ENCODE data around the gene ARMC9.

The ARMC9 gene

GRCh38 chr2:231161877-231162329 is 36.5 kb upstream of the ARMC9 start:
- POLR2A ChIA-PET = no interaction called here
- TF ChIP-seq CTCF (IDR thresholded peaks at IDR 0.05; ENCODE audit: control extremely low read depth, extremely low read depth, low read depth, missing control alignments) = no peak
- CTCF ChIA-PET = interaction anchor here (0.8 to 1.1 kb wide), 3 partner anchors 10 to 15 kb away, joined by 3 read pairs; no protein-coding TSS in a partner anchor
- DNase-seq (ENCODE audit: extremely low spot score) = no peak

GRCh38 chr2:231163011-231163410 is 35.4 kb upstream of the ARMC9 start:
- DNase-seq (ENCODE audit: extremely low spot score) = no peak
- TF ChIP-seq CTCF (IDR thresholded peaks at IDR 0.05; ENCODE audit: control extremely low read depth, extremely low read depth, low read depth, missing control alignments) = no peak
- POLR2A ChIA-PET = no interaction called here
- CTCF ChIA-PET = no interaction called here

- DNase-seq (ENCODE audit: extremely low spot score) = no peak
- TF ChIP-seq CTCF (IDR thresholded peaks at IDR 0.05; ENCODE audit: control extremely low read depth, extremely low read depth, low read depth, missing control alignments) = no peak
- ChIA-PET CTCF (no interaction called here), POLR2A (no interaction called here)
Observed at GRCh38 chr2:231163414-231164095, 34.9 kb upstream of the ARMC9 start.

GRCh38 chr2:231167745-231168459 is 30.5 kb upstream of the ARMC9 start:
- ChIA-PET POLR2A (no interaction called here), CTCF (interaction anchor here (0.8 to 1.9 kb wide), 9 partner anchors 8 to 245 kb away, joined by 3 to 6 read pairs (median 4); no protein-coding TSS in a partner anchor)
- TF ChIP-seq CTCF (IDR thresholded peaks at IDR 0.05; ENCODE audit: control extremely low read depth, extremely low read depth, low read depth, missing control alignments) = no peak
- DNase-seq (ENCODE audit: extremely low spot score) = no peak

GRCh38 chr2:231168460-231169139 is 29.8 kb upstream of the ARMC9 start:
- CTCF ChIA-PET = interaction anchor here (1.3 to 1.9 kb wide), 5 partner anchors 15 to 244 kb away, joined by 3 to 6 read pairs (median 3); no protein-coding TSS in a partner anchor
- DNase-seq (ENCODE audit: extremely low spot score) = no peak
- POLR2A ChIA-PET = no interaction called here
- no peak for TF ChIP-seq CTCF (IDR thresholded peaks at IDR 0.05; ENCODE audit: control extremely low read depth, extremely low read depth, low read depth, missing control alignments)

- TF ChIP-seq CTCF (IDR thresholded peaks at IDR 0.05; ENCODE audit: control extremely low read depth, extremely low read depth, low read depth, missing control alignments) = no peak
- DNase-seq (ENCODE audit: extremely low spot score) = no peak
- POLR2A ChIA-PET = no interaction called here
- CTCF ChIA-PET = interaction anchor here (1.2 to 1.3 kb wide), 2 partner anchors 10 to 66 kb away, joined by 3 read pairs; no protein-coding TSS in a partner anchor
Observed at GRCh38 chr2:231169488-231169887, 28.9 kb upstream of the ARMC9 start.

Data from GM10248 (cell line).